PC-9 (cell line): ENCODE data around the gene MASP1.

Experiments
- EZH2 ChIP-seq: fragments of 200-600 bp; sonication (generic); IDR thresholded peaks from 2 replicates; pipeline ENCODE4 v1.8.0; 2017; ENCODE audit warnings: antibody characterized with exemption, low read depth
- TF ChIP-seq, protein P1 (sequence below): fragments of 200-600 bp; sonication (generic); conservative IDR thresholded peaks from 2 replicates; pipeline ENCODE4 v1.6.1; 2017; ENCODE audit warnings: mixed run types, antibody characterized with exemption, mild to moderate bottlenecking, moderate library complexity

DNA sequence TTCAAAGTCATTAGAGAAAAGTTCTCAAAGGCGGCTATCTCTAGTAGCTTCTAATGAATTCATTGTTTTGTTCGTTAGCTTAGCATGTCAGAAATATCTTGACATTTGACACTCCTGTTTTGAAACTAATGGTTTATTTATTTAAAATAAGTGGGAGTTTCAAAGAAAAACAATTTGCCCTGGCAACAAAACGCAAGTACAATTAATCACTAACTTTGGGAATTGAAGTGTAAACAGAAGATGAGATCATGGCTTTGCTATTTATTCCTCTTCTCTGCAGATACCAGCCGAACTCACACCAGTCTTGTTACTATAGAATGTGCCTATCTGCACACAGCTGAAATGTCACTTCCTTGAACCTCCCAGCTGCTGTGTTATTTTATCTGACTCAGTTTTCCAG is 27.5 kb downstream of the MASP1 start:
- TF ChIP-seq, protein P1, sequence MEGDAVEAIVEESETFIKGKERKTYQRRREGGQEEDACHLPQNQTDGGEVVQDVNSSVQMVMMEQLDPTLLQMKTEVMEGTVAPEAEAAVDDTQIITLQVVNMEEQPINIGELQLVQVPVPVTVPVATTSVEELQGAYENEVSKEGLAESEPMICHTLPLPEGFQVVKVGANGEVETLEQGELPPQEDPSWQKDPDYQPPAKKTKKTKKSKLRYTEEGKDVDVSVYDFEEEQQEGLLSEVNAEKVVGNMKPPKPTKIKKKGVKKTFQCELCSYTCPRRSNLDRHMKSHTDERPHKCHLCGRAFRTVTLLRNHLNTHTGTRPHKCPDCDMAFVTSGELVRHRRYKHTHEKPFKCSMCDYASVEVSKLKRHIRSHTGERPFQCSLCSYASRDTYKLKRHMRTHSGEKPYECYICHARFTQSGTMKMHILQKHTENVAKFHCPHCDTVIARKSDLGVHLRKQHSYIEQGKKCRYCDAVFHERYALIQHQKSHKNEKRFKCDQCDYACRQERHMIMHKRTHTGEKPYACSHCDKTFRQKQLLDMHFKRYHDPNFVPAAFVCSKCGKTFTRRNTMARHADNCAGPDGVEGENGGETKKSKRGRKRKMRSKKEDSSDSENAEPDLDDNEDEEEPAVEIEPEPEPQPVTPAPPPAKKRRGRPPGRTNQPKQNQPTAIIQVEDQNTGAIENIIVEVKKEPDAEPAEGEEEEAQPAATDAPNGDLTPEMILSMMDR: no peak
- TF ChIP-seq EZH2: no peak
